ENCODE data around the gene SEMA3F.

The SEMA3F gene

GRCh38 chr3:50156549-50157493, 1.7 kb downstream of the SEMA3F start:
- no peak for DNase-seq

- no peak for DNase-seq
Observed at GRCh38 chr3:50157827-50158529, 2.9 kb downstream of the SEMA3F start.

- no peak for DNase-seq
Observed at GRCh38 chr3:50158530-50159146, 3.5 kb downstream of the SEMA3F start.

GRCh38 chr3:50160561-50160983, 5.4 kb downstream of the SEMA3F start:
- DNase-seq = no peak

- DNase-seq = no peak
Observed at GRCh38 chr3:50161320-50161719, 6.2 kb downstream of the SEMA3F start.

GRCh38 chr3:50162034-50162883, 7.1 kb downstream of the SEMA3F start:
- DNase-seq = no peak

GRCh38 chr3:50163572-50164455, 8.7 kb downstream of the SEMA3F start:
- no peak for DNase-seq

- no peak for DNase-seq
Observed at GRCh38 chr3:50164481-50164880, 9.4 kb downstream of the SEMA3F start.

- no peak for DNase-seq
Observed at GRCh38 chr3:50164984-50165909, 10.1 kb downstream of the SEMA3F start.

GRCh38 chr3:50165910-50166538, 10.9 kb downstream of the SEMA3F start:
- DNase-seq = no peak

- DNase-seq = no peak
Observed at GRCh38 chr3:50166620-50167019, 11.5 kb downstream of the SEMA3F start.

- DNase-seq = no peak
Observed at GRCh38 chr3:50167069-50167840, 12.1 kb downstream of the SEMA3F start.

GRCh38 chr3:50167841-50168209, 12.7 kb downstream of the SEMA3F start:
- no peak for DNase-seq

GRCh38 chr3:50168388-50168787, 13.3 kb downstream of the SEMA3F start:
- no peak for DNase-seq

- DNase-seq = no peak
Observed at GRCh38 chr3:50168791-50169190, 13.7 kb downstream of the SEMA3F start.

GRCh38 chr3:50169232-50169832, 14.2 kb downstream of the SEMA3F start:
- no peak for DNase-seq

- no peak for DNase-seq
Observed at GRCh38 chr3:50169858-50170257, 14.7 kb downstream of the SEMA3F start.

- no peak for DNase-seq
Observed at GRCh38 chr3:50170689-50171088, 15.6 kb downstream of the SEMA3F start.
